Peyer's patch (tissue), 4 donors: ENCODE measurements around the gene RPS18. TPM values are rescaled to one million over a fixed set of nuclear protein-coding genes. Genes with fewer than 3 reads are reported as not detected.

Experiments used
- DNase-seq, 3 donors: peaks; one replicate each; pipeline ENCODE4 v3.0.0-alpha.2; 2017 to 2019
- H3K27ac ChIP-seq, 4 donors: fragments of 200-600 bp; sonication (generic); one replicate each; pipeline ENCODE4 v1.5.1; 2016 to 2019
- H3K27me3 ChIP-seq, 2 donors: fragments of 200-600 bp; sonication (generic); one replicate each; pipeline ENCODE4 v1.5.1; 2019
- H3K36me3 ChIP-seq, 3 donors: fragments of 200-600 bp; sonication (generic); one replicate each; pipeline ENCODE4 v1.5.1; 2016 to 2019
- H3K4me1 ChIP-seq, 4 donors: fragments of 200-600 bp; sonication (generic); one replicate each; pipeline ENCODE4 v1.5.1; 2016 to 2019
- H3K4me3 ChIP-seq, 4 donors: fragments of 200-600 bp; sonication (generic); 1 replicate in 3 of 4; 2 replicates in 1 of 4; pipeline ENCODE4 v1.5.1; 2016 to 2019; ENCODE audit warnings: mild to moderate bottlenecking in 1 of 4
- H3K9me3 ChIP-seq, 4 donors: fragments of 200-600 bp; sonication (generic); one replicate each; pipeline ENCODE4 v1.5.1; 2016 to 2019; ENCODE audit warnings: mild to moderate bottlenecking in 1 of 4
- POLR2A ChIP-seq, 2 donors: fragments of 450-650 bp; IDR thresholded peaks; one replicate each; pipeline ENCODE4 v1.5.1; 2017; ENCODE audit warnings: antibody characterized with exemption in 2 of 2, mild to moderate bottlenecking in 2 of 2, moderate library complexity in 2 of 2
- total RNA-seq, 4 donors: library from RNA; depleted of rRNA; stranded (reverse); fragments of >200 nt; gene quantifications; one replicate each; pipeline ENCODE4 v1.1.0, GENCODE V29; 2016
- TF ChIP-seq, protein P1 (sequence below), 6 experiments: fragments of 450-650 bp in 4 of 6; fragments of 200-600 bp in 2 of 6; sonication (generic) in 1 of 6; IDR thresholded peaks; one replicate each; pipeline ENCODE4 v1.5.1; 2017 to 2019; ENCODE audit warnings: antibody characterized with exemption in 6 of 6, mild to moderate bottlenecking in 3 of 6, moderate library complexity in 1 of 6

The RPS18 gene
- total RNA-seq, 4 donors from 2014 or later, result 697 to 1,875 (median 903) TPM

DNA sequence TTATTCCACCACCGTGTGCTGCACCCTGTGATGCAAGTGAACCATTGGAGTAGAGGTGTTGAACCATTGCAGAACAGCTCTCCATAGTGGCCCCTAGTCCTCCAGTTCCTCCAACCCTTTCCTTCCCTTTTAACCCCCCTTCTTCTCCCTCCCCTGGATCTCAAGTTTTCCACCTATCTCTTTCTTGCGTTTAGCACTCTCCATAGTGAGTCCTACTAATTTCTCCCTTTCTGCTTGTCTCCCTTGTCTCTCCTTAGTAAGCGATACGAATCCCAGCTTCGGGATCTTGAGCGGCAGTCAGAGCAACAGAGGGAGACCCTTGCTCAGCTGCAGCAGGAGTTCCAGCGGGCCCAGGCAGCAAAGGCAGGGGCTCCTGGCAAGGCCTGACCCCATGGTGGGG, 18.6 kb downstream of the RPS18 start:
- no peaks in the 10 kb centered on the region for H3K27me3 ChIP-seq
- no peak for DNase-seq
- H3K27ac ChIP-seq, result no peak overlapping the region
- H3K36me3 ChIP-seq, result peaks cover 0 to 56% (median 0%) of the 10 kb centered on the region in 3 donors
- no peaks in the 10 kb centered on the region for H3K9me3 ChIP-seq
- peak overlapping the region in 2 of 4 donors; percentile 73 to 86 for H3K4me3 ChIP-seq
- H3K4me1 ChIP-seq, result peaks cover 5 to 20% (median 11%) of the 10 kb centered on the region in 4 donors
- TF ChIP-seq, protein P1, sequence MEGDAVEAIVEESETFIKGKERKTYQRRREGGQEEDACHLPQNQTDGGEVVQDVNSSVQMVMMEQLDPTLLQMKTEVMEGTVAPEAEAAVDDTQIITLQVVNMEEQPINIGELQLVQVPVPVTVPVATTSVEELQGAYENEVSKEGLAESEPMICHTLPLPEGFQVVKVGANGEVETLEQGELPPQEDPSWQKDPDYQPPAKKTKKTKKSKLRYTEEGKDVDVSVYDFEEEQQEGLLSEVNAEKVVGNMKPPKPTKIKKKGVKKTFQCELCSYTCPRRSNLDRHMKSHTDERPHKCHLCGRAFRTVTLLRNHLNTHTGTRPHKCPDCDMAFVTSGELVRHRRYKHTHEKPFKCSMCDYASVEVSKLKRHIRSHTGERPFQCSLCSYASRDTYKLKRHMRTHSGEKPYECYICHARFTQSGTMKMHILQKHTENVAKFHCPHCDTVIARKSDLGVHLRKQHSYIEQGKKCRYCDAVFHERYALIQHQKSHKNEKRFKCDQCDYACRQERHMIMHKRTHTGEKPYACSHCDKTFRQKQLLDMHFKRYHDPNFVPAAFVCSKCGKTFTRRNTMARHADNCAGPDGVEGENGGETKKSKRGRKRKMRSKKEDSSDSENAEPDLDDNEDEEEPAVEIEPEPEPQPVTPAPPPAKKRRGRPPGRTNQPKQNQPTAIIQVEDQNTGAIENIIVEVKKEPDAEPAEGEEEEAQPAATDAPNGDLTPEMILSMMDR (IDR thresholded peaks at IDR 0.05), result no peak

GRCh38 chr6:33292996-33293682, 21.3 kb downstream of the RPS18 start:
- no peak for DNase-seq
- Histone ChIP-seq H3K4me3 (no peak overlapping the region), H3K27me3 (no peaks in the 10 kb centered on the region), H3K9me3 (no peaks in the 10 kb centered on the region), H3K27ac (no peak overlapping the region), H3K4me1 (peaks cover 5 to 25% (median 14%) of the 10 kb centered on the region in 4 donors), H3K36me3 (peaks cover 0 to 42% (median 0%) of the 10 kb centered on the region in 3 donors)
- TF ChIP-seq, protein P1 (IDR thresholded peaks at IDR 0.05), result no peak
- TF ChIP-seq POLR2A (IDR thresholded peaks at IDR 0.05), result no peak

DNA sequence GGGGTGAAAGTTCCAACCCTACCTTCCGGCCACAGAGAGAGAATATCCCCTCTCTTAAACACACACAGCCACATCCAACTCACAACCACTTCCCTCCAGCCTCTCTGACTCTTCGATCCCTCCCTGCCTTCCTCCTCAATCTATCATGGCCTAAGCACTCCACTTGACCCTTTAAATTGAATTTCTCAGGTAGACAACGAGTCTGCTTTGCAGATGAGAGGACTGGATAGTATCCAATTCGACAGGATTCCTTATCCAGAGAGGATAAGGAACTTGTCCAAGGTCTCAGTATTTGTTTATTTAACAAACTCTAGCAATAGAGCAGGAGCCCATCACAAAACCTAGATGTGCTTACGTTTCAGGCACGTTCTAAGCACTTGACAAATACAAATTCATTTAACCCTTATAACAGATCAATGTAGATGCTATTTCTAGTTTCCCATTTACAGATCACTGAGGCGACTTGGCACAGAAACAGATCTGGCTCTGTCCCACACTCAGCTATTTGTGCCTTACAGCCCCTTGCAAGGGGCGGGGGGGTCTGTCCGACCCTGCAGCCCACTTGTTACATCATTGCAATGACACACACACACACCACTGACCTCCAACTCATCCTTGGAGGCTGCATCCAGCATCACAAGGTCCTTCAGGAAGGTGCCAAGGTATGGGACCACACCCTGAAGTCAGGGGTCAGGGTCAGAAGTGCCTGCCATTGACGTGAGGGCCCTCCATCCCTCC, 22.4 kb downstream of the RPS18 start:
- no peak for TF ChIP-seq POLR2A (IDR thresholded peaks at IDR 0.05)
- TF ChIP-seq, protein P1 (IDR thresholded peaks at IDR 0.05), result no peak

GRCh38 chr6:33295621-33296369, 23.9 kb downstream of the RPS18 start:
- Histone ChIP-seq H3K27ac (no peak overlapping the region), H3K4me3 (no peak overlapping the region), H3K4me1 (peaks cover 0 to 21% (median 6%) of the 10 kb centered on the region in 4 donors), H3K9me3 (no peaks in the 10 kb centered on the region), H3K27me3 (no peaks in the 10 kb centered on the region), H3K36me3 (peaks cover 0 to 42% (median 0%) of the 10 kb centered on the region in 3 donors)
- no peak for DNase-seq
- TF ChIP-seq, protein P1 (IDR thresholded peaks at IDR 0.05), result no peak
- TF ChIP-seq POLR2A (IDR thresholded peaks at IDR 0.05), result no peak

More for the DNA sequence above, 22.4 kb downstream of the RPS18 start:
- Histone ChIP-seq H3K4me3 (no peak overlapping the region), H3K27ac (no peak overlapping the region), H3K27me3 (no peaks in the 10 kb centered on the region), H3K36me3 (peaks cover 0 to 42% (median 0%) of the 10 kb centered on the region in 3 donors), H3K9me3 (no peaks in the 10 kb centered on the region), H3K4me1 (peaks cover 5 to 20% (median 9%) of the 10 kb centered on the region in 4 donors)
- no peak for DNase-seq

- Histone ChIP-seq H3K36me3 (peaks cover 0 to 35% (median 0%) of the 10 kb centered on the region in 3 donors), H3K4me3 (peak overlapping the region in 3 of 4 donors; percentile 69 to 89 (median 86)), H3K9me3 (no peaks in the 10 kb centered on the region), H3K27ac (peak overlapping the region; percentile 93 to 96 (median 95)), H3K4me1 (peaks cover 0 to 22% (median 6%) of the 10 kb centered on the region in 4 donors), H3K27me3 (no peaks in the 10 kb centered on the region)
- DNase-seq, result no peak
- TF ChIP-seq, protein P1 (IDR thresholded peaks at IDR 0.05), result no peak
- no peak for TF ChIP-seq POLR2A (IDR thresholded peaks at IDR 0.05)
Measured at GRCh38 chr6:33296797-33297405, 25.0 kb downstream of the RPS18 start.
